ENCODE measurements around the gene MAP1S.

DNA sequence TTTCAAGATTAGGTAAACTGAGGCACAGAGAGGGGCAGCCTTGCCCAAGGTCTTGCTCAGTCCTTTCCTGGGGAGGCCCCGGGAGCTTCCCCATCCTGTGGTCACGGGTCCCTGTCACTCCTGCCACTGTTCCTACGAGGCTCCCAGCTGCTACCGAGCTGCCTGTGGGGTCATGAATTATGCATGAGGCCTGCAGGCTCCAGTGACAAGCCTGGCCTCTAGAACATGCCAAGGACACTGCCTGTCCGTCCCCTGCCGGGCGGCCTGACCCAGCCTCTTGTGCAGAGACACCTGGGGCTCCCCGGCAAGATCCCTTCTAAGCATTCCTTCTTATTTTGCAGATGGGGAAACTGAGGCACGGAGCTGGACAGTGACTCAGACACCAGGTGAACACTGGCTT is 34.7 kb downstream of the MAP1S start:
- TF ChIP-seq, protein P1, sequence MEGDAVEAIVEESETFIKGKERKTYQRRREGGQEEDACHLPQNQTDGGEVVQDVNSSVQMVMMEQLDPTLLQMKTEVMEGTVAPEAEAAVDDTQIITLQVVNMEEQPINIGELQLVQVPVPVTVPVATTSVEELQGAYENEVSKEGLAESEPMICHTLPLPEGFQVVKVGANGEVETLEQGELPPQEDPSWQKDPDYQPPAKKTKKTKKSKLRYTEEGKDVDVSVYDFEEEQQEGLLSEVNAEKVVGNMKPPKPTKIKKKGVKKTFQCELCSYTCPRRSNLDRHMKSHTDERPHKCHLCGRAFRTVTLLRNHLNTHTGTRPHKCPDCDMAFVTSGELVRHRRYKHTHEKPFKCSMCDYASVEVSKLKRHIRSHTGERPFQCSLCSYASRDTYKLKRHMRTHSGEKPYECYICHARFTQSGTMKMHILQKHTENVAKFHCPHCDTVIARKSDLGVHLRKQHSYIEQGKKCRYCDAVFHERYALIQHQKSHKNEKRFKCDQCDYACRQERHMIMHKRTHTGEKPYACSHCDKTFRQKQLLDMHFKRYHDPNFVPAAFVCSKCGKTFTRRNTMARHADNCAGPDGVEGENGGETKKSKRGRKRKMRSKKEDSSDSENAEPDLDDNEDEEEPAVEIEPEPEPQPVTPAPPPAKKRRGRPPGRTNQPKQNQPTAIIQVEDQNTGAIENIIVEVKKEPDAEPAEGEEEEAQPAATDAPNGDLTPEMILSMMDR (IDR thresholded peaks at IDR 0.05), result no peak
- no peak for TF ChIP-seq POLR2A (IDR thresholded peaks at IDR 0.05)

Measured in thyroid gland (tissue), 4 donors.